Hematopoietic multipotent progenitor cell treated with erythropoietin and hydrocortisone succinate and interleukin-3 and kit ligand, for 6 days (in vitro differentiated cells): ENCODE measurements around the gene WDR83.
"Not testable (repeated sequence)": the region's sequence is repeated elsewhere in the genome, so short reads cannot be mapped to it uniquely, and the experiment has no call there.

ENCODE experiments used
- DNase-seq: peaks from one replicate; pipeline ENCODE4 v3.0.0-alpha.2; 2015

WDR83 gene

GRCh38 chr19:12656899-12657571 lies 9.6 kb upstream of the WDR83 start:
- peak; percentile 56 for DNase-seq

GRCh38 chr19:12657966-12658365 lies 8.6 kb upstream of the WDR83 start:
- DNase-seq: no peak

- DNase-seq: no peak
Measured at GRCh38 chr19:12660980-12661379, 5.6 kb upstream of the WDR83 start.

- DNase-seq: peak; percentile 74
Measured at GRCh38 chr19:12664406-12665280, 2.0 kb upstream of the WDR83 start.

GRCh38 chr19:12665281-12665573 lies 1.4 kb upstream of the WDR83 start:
- DNase-seq: peak; percentile 80

GRCh38 chr19:12665671-12666264 lies 839 bp upstream of the WDR83 start:
- DNase-seq: no peak

GRCh38 chr19:12667731-12668302 lies 1.2 kb downstream of the WDR83 start:
- DNase-seq: no peak

- no peak for DNase-seq
Measured at GRCh38 chr19:12668346-12668745, 1.7 kb downstream of the WDR83 start.

- peak; percentile 82 for DNase-seq
Measured at GRCh38 chr19:12668932-12669269, 2.3 kb downstream of the WDR83 start.

- peak; percentile 90 for DNase-seq
Measured at GRCh38 chr19:12669270-12670158, 2.9 kb downstream of the WDR83 start.

- no peak for DNase-seq
Measured at GRCh38 chr19:12670159-12670928, 3.7 kb downstream of the WDR83 start.

- DNase-seq: no peak
Measured at GRCh38 chr19:12672744-12673143, 6.1 kb downstream of the WDR83 start.

GRCh38 chr19:12675399-12675798 lies 8.8 kb downstream of the WDR83 start:
- no peak for DNase-seq

- DNase-seq: no peak
Measured at GRCh38 chr19:12675940-12676339, 9.3 kb downstream of the WDR83 start.

- DNase-seq: peak; percentile 92
Measured at GRCh38 chr19:12676384-12676792, 9.8 kb downstream of the WDR83 start.

GRCh38 chr19:12676928-12677327 lies 10.3 kb downstream of the WDR83 start:
- DNase-seq: peak; percentile 4

GRCh38 chr19:12678039-12678438 lies 11.4 kb downstream of the WDR83 start:
- not testable (repeated sequence) for DNase-seq

GRCh38 chr19:12680034-12680433 lies 13.4 kb downstream of the WDR83 start:
- no peak for DNase-seq

- peak; percentile 99 for DNase-seq
Measured at GRCh38 chr19:12681074-12681987, 14.7 kb downstream of the WDR83 start, which contains the start of gene DHPS. DHPS (minus strand) TSS chr19:12681880; CDS start chr19:12681766, 114 bp downstream.

GRCh38 chr19:12685831-12686230 lies 19.2 kb downstream of the WDR83 start:
- no peak for DNase-seq
